HG03039 (cell line): ENCODE data around the gene SERPINA10.

ENCODE experiments used
- ATAC-seq: cut with Tn5 transposase; IDR thresholded peaks from one replicate; pipeline ENCODE4 v1.9.1; 2021; ENCODE audit warnings: mild to moderate bottlenecking, moderate library complexity; ENCODE audit not compliant: unreplicated experiment

Gene SERPINA10, protein sequence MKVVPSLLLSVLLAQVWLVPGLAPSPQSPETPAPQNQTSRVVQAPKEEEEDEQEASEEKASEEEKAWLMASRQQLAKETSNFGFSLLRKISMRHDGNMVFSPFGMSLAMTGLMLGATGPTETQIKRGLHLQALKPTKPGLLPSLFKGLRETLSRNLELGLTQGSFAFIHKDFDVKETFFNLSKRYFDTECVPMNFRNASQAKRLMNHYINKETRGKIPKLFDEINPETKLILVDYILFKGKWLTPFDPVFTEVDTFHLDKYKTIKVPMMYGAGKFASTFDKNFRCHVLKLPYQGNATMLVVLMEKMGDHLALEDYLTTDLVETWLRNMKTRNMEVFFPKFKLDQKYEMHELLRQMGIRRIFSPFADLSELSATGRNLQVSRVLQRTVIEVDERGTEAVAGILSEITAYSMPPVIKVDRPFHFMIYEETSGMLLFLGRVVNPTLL

DNA sequence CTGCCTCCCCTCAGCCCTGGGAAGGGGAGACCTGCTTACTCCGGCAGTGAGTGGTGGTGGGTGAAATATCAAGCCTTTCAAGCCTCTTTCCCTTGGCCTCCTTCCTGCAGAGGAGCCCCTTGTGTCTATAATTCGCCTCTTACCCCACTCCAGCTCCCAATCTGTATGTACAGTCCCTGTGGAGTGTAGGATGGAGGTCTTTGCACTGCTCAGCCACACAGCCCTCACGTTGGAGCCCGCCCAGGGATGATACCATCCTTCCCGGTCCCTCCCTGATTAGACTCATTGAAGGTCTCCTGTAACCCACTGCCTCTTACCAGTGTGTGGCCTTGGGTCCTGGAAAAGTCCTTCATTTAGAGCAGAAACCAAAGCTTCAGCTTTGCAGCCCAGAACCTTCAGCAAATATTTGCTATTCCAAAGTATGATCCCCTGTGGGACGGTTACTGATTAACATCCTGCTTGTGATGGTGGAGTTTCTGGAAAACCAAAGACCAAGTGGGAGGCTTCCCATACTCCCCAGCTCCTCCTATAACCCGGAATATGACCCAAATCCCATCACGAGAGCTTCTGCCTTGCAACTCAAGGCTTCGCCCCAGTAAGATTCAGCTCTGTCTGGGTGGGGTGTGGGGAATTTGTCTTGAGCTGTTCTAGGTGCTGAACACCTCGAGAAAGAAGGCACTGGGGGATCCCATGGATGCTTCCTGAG, at the start of gene SERPINA10:
TSS of gene SERPINA10 (minus strand) at position 397 of the 706 bp plus-strand sequence. CDS start 2,675 bp downstream, outside the sequence.
- ATAC-seq, result no peak

DNA sequence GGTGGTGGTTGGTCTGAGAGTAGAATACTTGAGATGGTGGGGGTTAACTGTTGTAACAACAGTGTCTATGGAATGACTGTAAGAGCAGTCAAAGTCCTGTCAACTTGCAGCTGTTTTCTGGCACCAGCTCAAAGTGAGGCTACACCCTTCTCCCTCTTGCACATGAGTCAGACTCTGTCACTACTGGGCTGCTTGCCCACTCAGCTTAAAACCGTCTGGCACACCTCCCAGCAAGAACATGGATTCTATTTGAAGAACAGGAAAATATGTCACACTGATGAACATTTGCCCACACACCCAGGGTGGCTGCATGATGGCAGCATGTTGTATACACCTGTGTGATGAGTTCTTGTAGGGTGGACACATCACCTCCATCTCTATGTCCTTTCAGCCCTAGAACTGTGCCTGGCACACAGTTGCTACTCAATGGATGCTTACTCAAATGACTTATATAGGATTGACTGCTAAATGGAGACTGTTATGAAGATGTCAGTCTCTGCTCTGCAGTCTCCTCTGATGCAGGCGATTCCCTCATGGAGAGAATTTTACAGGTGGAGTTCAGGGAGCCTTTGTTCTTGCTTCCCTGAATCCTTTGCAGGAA, 49.4 kb upstream of the SERPINA10 start:
- ATAC-seq, result no peak

DNA sequence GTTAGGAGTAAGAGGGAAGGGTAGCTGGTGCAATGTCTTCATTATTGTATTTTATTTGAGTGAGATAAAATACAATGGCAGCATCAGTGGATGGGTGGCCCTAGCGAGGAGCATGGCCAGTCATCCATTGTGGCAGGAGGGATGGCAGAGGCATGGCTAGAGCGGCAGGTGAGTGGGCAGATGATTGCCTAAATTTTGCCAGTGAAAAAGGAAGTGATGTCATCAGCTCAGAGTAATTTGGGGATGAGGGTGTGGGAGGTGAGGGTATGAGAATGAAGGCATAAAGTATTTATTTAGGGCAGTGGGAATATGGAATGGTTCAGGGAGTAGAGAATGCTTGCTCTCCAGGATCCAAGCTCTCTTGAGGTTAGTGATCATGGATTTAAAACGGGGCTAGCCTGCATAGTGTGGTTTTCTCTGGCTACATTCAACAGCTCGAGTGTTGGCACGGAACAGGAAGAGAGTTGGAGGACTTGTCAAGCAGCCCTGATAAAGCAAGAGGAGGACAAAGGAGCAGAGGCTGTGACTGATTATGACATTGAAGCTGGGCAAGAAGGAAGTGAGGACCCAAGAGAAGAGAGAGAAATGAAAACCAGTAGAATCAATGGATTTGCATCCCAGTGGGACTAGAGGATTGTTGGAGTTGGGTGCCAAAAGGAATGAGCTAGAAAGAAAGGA, 48.7 kb upstream of the SERPINA10 start:
- ATAC-seq, result no peak

DNA sequence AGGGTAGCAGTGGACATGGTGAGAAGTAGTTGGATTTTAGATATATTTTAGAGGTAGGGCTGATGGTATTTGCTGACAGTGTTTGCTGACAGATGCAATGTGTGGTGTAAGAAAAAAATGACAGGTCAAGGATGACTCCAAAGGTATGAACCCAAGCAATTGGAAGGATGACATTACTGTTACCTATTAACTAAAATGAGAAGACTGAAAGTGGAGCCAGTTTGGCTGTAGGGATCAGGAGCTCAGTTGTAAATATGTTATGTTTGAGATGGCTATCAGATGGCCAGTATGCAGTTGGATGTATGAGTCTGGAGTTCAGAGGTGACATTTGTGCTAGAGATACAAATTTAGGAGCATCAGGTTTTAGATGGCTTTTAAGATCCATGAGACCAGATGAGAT, 47.5 kb upstream of the SERPINA10 start:
- ATAC-seq, result no peak

- ATAC-seq, result no peak
Observed at GRCh38 chr14:94338023-94338422, 45.0 kb upstream of the SERPINA10 start.

DNA sequence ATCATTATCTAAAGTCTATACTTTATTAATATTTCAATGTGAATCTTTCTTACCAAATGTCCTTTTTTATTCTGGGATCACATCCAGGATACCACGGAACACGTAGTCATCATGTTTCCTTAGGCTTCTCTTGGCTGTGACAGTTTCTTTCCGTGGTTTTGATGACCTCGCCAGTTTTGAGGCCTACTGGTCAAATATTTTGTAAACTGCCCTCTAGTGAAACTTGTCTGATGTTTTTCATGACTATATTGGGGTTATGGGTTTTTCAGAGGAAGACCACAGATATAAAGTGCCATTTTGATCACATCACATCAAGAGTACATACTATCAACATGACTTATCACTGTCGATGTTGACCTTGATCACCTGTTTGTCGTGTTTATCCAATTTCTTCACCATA, 44.2 kb upstream of the SERPINA10 start:
- ATAC-seq, result no peak

GRCh38 chr14:94334872-94335271, 41.8 kb upstream of the SERPINA10 start:
- no peak for ATAC-seq

- ATAC-seq, result no peak
Observed at GRCh38 chr14:94332587-94332986, 39.5 kb upstream of the SERPINA10 start.

- ATAC-seq, result no peak
Observed at GRCh38 chr14:94332063-94332583, 39.1 kb upstream of the SERPINA10 start.

DNA sequence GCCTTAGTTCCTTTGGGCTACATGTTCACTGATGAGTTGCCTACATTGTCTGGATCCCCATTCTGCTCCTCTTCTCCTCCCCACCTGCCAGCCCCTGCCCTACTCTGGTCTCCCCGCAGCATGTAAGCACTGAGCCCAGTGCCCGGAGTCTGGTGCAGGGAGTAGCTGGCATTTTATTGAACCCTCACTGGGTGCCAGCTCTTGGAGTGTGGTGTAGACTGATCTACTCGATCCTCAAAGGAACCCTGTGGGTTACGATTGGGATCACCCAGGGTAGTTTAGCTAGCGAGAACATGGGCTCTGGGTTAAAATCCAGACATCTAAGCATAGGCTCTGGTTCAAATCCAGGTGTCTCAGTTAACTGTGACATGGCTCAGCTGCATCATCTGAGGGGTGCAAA, 38.4 kb upstream of the SERPINA10 start:
- no peak for ATAC-seq

- ATAC-seq, result no peak
Observed at GRCh38 chr14:94330857-94331256, 37.8 kb upstream of the SERPINA10 start.

- no peak for ATAC-seq
Observed at GRCh38 chr14:94330432-94330831, 37.4 kb upstream of the SERPINA10 start.

DNA sequence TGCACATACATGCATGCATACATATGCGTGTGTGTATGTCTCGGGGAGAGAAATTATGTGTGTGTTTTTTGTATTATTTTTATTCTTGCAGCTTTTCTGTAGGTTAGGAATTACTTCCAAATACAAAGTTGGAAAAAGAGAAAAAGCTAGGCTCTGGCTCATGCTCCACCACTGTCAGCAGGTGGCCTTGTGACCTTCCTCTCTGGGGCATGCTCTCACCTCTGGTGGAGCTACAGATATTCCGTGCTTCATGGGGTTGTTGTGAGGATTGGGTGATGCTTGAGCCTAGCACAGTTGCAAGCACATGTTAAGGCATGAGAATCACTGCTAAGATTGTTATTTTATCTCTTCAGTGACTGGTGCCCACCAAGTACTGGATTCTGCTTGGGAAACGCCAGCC, 36.8 kb upstream of the SERPINA10 start:
- no peak for ATAC-seq

GRCh38 chr14:94328196-94328595, 35.1 kb upstream of the SERPINA10 start:
- ATAC-seq, result no peak

- ATAC-seq, result no peak
Observed at GRCh38 chr14:94322648-94323570, 29.8 kb upstream of the SERPINA10 start, which contains the start of gene SERPINA6. TSS of gene SERPINA6 (minus strand) at chr14:94323336. CDS start at chr14:94314648, 8,688 bp downstream.

GRCh38 chr14:94321421-94322271, 28.6 kb upstream of the SERPINA10 start:
- no peak for ATAC-seq

DNA sequence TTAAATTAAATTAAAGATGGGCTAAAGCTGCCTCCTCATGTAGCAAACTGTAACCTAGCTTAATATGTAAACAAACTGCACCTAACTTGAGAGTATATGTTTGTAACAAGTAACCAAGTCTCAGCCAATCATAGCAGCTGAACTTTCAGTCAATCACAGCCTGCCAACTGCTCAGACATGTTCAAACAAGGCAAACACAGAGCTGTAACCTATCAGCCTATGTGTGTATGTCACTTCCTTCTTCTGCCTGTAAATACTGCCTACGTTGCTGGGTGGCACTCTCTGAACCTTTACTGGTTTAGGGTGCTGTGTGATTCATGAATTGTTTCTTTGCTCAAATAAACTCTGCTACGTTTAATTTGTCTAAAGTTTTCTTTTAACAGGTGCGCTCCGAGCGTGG, 27.2 kb upstream of the SERPINA10 start:
- ATAC-seq, result no peak

GRCh38 chr14:94317259-94317658, 24.2 kb upstream of the SERPINA10 start:
- no peak for ATAC-seq

- ATAC-seq, result no peak
Observed at GRCh38 chr14:94316692-94317091, 23.6 kb upstream of the SERPINA10 start.
